ENCODE results near the gene OSGEP. TPM values are rescaled to one million over a fixed set of nuclear protein-coding genes. Genes with fewer than 3 reads are reported as not detected.
A peak's percentile ranks its signal among the peaks of the same experiment; 100 is the strongest.

Gene OSGEP
- total and polyA plus RNA-seq, 2 of the 13 experiments (the other 11 are each of a cell fraction or from before 2014, with no cell fraction given): 39.7 to 41.1 TPM

DNA sequence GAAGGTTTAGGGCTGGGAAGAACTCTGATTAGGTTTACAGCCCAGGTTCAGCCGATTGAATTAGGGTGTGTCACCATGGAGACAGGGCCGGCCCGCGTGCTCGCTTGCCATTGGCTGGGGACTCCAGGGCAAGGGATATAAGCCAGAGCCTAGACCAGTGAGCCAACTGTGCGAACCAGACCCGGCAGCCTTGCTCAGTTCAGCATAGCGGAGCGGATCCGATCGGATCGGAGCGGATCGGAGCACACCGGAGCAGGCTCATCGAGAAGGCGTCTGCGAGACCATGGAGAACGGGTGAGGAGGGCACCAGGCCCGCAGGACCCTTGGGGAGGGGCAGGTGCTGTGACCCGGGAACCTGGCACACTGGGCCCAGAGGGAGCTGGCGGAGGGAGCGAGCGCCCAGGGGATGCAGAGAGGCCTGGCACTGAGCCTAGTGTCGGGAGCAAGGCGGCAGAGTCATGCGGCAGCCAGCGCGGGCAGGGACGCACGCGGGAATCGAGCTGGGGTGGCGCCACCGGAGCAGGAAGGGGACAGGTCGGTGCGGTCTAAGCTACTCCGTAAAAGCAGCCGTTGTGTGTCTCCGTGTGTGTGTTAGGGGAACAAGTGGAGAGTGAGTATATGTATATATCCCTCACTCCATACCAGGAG lies 14.8 kb upstream of the OSGEP start, which contains the start of gene PNP (continued):
- TF ChIP-seq, protein P1, sequence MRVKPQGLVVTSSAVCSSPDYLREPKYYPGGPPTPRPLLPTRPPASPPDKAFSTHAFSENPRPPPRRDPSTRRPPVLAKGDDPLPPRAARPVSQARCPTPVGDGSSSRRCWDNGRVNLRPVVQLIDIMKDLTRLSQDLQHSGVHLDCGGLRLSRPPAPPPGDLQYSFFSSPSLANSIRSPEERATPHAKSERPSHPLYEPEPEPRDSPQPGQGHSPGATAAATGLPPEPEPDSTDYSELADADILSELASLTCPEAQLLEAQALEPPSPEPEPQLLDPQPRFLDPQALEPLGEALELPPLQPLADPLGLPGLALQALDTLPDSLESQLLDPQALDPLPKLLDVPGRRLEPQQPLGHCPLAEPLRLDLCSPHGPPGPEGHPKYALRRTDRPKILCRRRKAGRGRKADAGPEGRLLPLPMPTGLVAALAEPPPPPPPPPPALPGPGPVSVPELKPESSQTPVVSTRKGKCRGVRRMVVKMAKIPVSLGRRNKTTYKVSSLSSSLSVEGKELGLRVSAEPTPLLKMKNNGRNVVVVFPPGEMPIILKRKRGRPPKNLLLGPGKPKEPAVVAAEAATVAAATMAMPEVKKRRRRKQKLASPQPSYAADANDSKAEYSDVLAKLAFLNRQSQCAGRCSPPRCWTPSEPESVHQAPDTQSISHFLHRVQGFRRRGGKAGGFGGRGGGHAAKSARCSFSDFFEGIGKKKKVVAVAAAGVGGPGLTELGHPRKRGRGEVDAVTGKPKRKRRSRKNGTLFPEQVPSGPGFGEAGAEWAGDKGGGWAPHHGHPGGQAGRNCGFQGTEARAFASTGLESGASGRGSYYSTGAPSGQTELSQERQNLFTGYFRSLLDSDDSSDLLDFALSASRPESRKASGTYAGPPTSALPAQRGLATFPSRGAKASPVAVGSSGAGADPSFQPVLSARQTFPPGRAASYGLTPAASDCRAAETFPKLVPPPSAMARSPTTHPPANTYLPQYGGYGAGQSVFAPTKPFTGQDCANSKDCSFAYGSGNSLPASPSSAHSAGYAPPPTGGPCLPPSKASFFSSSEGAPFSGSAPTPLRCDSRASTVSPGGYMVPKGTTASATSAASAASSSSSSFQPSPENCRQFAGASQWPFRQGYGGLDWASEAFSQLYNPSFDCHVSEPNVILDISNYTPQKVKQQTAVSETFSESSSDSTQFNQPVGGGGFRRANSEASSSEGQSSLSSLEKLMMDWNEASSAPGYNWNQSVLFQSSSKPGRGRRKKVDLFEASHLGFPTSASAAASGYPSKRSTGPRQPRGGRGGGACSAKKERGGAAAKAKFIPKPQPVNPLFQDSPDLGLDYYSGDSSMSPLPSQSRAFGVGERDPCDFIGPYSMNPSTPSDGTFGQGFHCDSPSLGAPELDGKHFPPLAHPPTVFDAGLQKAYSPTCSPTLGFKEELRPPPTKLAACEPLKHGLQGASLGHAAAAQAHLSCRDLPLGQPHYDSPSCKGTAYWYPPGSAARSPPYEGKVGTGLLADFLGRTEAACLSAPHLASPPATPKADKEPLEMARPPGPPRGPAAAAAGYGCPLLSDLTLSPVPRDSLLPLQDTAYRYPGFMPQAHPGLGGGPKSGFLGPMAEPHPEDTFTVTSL (CRISPR knock-in tag; IDR thresholded peaks at IDR 0.05; ENCODE audit: borderline replicate concordance): no peak
- TF ChIP-seq, protein P2, sequence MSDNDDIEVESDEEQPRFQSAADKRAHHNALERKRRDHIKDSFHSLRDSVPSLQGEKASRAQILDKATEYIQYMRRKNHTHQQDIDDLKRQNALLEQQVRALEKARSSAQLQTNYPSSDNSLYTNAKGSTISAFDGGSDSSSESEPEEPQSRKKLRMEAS (IDR thresholded peaks at IDR 0.05): peak; percentile 82
- TF ChIP-seq, protein P3, sequence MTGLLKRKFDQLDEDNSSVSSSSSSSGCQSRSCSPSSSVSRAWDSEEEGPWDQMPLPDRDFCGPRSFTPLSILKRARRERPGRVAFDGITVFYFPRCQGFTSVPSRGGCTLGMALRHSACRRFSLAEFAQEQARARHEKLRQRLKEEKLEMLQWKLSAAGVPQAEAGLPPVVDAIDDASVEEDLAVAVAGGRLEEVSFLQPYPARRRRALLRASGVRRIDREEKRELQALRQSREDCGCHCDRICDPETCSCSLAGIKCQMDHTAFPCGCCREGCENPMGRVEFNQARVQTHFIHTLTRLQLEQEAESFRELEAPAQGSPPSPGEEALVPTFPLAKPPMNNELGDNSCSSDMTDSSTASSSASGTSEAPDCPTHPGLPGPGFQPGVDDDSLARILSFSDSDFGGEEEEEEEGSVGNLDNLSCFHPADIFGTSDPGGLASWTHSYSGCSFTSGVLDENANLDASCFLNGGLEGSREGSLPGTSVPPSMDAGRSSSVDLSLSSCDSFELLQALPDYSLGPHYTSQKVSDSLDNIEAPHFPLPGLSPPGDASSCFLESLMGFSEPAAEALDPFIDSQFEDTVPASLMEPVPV (CRISPR knock-in tag; IDR thresholded peaks at IDR 0.05): peak; percentile 93; the same call in 1 of the 2 replicates
- TF ChIP-seq GZF1 (CRISPR knock-in tag; IDR thresholded peaks at IDR 0.05) (peak; percentile 85; the same call in 1 of the 2 replicates), RFXANK (CRISPR knock-in tag; IDR thresholded peaks at IDR 0.05) (0 out of 2 replicates have a peak, but pooled peaks have one; percentile 38), ELF1 (CRISPR knock-in tag; IDR thresholded peaks at IDR 0.05) (no peak), ZNF251 (CRISPR knock-in tag; IDR thresholded peaks at IDR 0.05) (no peak; the same call in 1 of the 2 replicates), AHR (CRISPR knock-in tag; IDR thresholded peaks at IDR 0.05) (peak; percentile 88; the same call in 1 of the 2 replicates), NFE2L2 (IDR thresholded peaks at IDR 0.05; ENCODE audit: low read length) (no peak), HCFC1 (IDR thresholded peaks at IDR 0.05; ENCODE audit: low read depth, low read length) (no peak), FOSL2 (CRISPR knock-in tag; IDR thresholded peaks at IDR 0.05) (peak; percentile 54; the same call in 1 of the 2 replicates), ZNF766 (CRISPR knock-in tag; IDR thresholded peaks at IDR 0.05; ENCODE audit: borderline replicate concordance) (0 out of 2 replicates have a peak, but pooled peaks have one; percentile 81), THYN1 (CRISPR knock-in tag; IDR thresholded peaks at IDR 0.05; ENCODE audit: borderline replicate concordance, low read depth) (no peak), NKX3-1 (CRISPR knock-in tag; IDR thresholded peaks at IDR 0.05) (0 out of 2 replicates have a peak, but pooled peaks have one; percentile 51), TBX3 (IDR thresholded peaks at IDR 0.05; ENCODE audit: borderline replicate concordance) (no peak)
- TF ChIP-seq, protein P4, sequence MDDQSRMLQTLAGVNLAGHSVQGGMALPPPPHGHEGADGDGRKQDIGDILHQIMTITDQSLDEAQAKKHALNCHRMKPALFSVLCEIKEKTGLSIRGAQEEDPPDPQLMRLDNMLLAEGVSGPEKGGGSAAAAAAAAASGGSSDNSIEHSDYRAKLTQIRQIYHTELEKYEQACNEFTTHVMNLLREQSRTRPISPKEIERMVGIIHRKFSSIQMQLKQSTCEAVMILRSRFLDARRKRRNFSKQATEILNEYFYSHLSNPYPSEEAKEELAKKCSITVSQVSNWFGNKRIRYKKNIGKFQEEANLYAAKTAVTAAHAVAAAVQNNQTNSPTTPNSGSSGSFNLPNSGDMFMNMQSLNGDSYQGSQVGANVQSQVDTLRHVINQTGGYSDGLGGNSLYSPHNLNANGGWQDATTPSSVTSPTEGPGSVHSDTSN (CRISPR knock-in tag; IDR thresholded peaks at IDR 0.05; ENCODE audit: borderline replicate concordance): no peak
- TF ChIP-seq, protein P5, sequence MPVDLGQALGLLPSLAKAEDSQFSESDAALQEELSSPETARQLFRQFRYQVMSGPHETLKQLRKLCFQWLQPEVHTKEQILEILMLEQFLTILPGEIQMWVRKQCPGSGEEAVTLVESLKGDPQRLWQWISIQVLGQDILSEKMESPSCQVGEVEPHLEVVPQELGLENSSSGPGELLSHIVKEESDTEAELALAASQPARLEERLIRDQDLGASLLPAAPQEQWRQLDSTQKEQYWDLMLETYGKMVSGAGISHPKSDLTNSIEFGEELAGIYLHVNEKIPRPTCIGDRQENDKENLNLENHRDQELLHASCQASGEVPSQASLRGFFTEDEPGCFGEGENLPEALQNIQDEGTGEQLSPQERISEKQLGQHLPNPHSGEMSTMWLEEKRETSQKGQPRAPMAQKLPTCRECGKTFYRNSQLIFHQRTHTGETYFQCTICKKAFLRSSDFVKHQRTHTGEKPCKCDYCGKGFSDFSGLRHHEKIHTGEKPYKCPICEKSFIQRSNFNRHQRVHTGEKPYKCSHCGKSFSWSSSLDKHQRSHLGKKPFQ (CRISPR knock-in tag; IDR thresholded peaks at IDR 0.05; ENCODE audit: insufficient replicate concordance): peak; percentile 49
